CD4-positive, alpha-beta memory T cell (primary cell): ENCODE results near the gene ALKBH5. TPM values are rescaled to one million over a fixed set of nuclear protein-coding genes. Genes with fewer than 3 reads are reported as not detected.

Experiments
- CTCF ChIA-PET: fragments of 350-600 bp; sonication (Branson Sonifier 250); formaldehyde crosslinking; loops from one replicate; lab custom pipeline; 2021; ENCODE audit warnings: inconsistent platforms; ENCODE audit not compliant: partially characterized antibody; lab: Charles Lee
- POLR2A ChIA-PET: fragments of 350-600 bp; sonication (Branson Sonifier 250); formaldehyde crosslinking; loops from one replicate; lab custom pipeline; 2021; ENCODE audit not compliant: partially characterized antibody; lab: Charles Lee
- DNase-seq, 5 donors: peaks; one replicate each; pipeline versions ENCODE4 v3.0.0 to v3.0.0-alpha.2; 2020 to 2022; ENCODE audit warnings: mixed read lengths in 1 of 5
- H3K27ac ChIP-seq: one replicate; pipeline ENCODE4 v1.7.0; 2013; ENCODE audit warnings: low read depth, low read length
- H3K27me3 ChIP-seq: 2 replicates; pipeline ENCODE4 v1.7.0; 2013; ENCODE audit warnings: mild to moderate bottlenecking, low read length, moderate library complexity; ENCODE audit not compliant: insufficient read depth
- H3K36me3 ChIP-seq: 2 replicates; pipeline ENCODE4 v1.7.0; 2013; ENCODE audit warnings: mild to moderate bottlenecking, low read length, moderate library complexity; ENCODE audit not compliant: insufficient read depth
- H3K4me1 ChIP-seq: 2 replicates; pipeline ENCODE4 v1.7.0; 2013; ENCODE audit warnings: mild to moderate bottlenecking, low read length, moderate library complexity; ENCODE audit not compliant: insufficient read depth
- H3K4me3 ChIP-seq, 2 donors: one replicate each; pipeline ENCODE4 v1.7.0; 2013; ENCODE audit warnings: low read length in 2 of 2, mild to moderate bottlenecking in 1 of 2
- H3K9me3 ChIP-seq, 2 donors: one replicate each; pipeline ENCODE4 v1.7.0; 2013; ENCODE audit warnings: low read length in 2 of 2, control low read depth in 1 of 2; ENCODE audit not compliant: control insufficient read depth in 1 of 2
- H3K27ac Mint-ChIP-seq, 7 donors: one replicate each; pipeline ENCODE4 v1.8.0; 2020 to 2021; ENCODE audit warnings: mixed read lengths in 7 of 7, mild to moderate bottlenecking in 6 of 7, inconsistent platforms in 3 of 7, moderate library complexity in 3 of 7
- H3K27me3 Mint-ChIP-seq, 2 donors: one replicate each; pipeline ENCODE4 v1.8.0; 2020 to 2021; ENCODE audit warnings: mixed read lengths in 2 of 2
- H3K36me3 Mint-ChIP-seq, 2 donors: one replicate each; pipeline ENCODE4 v1.8.0; 2020 to 2021; ENCODE audit warnings: mixed read lengths in 2 of 2, inconsistent platforms in 1 of 2, mild to moderate bottlenecking in 1 of 2
- H3K4me1 Mint-ChIP-seq, 4 donors: one replicate each; pipeline ENCODE4 v1.8.0; 2020 to 2021; ENCODE audit warnings: mixed read lengths in 4 of 4, mild to moderate bottlenecking in 1 of 4
- H3K4me3 Mint-ChIP-seq, 8 donors: one replicate each; pipeline ENCODE4 v1.8.0; 2020 to 2021; ENCODE audit warnings: mixed read lengths in 8 of 8, mild to moderate bottlenecking in 7 of 8, moderate library complexity in 6 of 8, inconsistent platforms in 3 of 8
- H3K9me3 Mint-ChIP-seq, 8 donors: one replicate each; pipeline ENCODE4 v1.8.0; 2020 to 2021; ENCODE audit warnings: mixed read lengths in 8 of 8, mild to moderate bottlenecking in 5 of 8, inconsistent platforms in 3 of 8, moderate library complexity in 1 of 8
- intact Hi-C: fragments of 100-400 bp; cut with micrococcal nuclease; formaldehyde crosslinking; loops from one replicate; pipeline ENCODE4 v1.15.1; 2023
- polyA plus RNA-seq, 2 donors: library from polyadenylated mRNA; unstranded; fragments of 300-500 nt; fragmentation: Illumina TruSeq; gene quantifications; one replicate each; pipeline ENCODE4 v1.2.3, GENCODE V29; 2021
- total RNA-seq, 2 experiments: library from RNA; stranded (reverse); gene quantifications; one replicate each; pipeline ENCODE4 v1.2.3, GENCODE V29; 2021

ALKBH5 gene
- total and polyA plus RNA-seq, 4 experiments from 2014 or later = 119 to 132 (median 123) TPM

DNA sequence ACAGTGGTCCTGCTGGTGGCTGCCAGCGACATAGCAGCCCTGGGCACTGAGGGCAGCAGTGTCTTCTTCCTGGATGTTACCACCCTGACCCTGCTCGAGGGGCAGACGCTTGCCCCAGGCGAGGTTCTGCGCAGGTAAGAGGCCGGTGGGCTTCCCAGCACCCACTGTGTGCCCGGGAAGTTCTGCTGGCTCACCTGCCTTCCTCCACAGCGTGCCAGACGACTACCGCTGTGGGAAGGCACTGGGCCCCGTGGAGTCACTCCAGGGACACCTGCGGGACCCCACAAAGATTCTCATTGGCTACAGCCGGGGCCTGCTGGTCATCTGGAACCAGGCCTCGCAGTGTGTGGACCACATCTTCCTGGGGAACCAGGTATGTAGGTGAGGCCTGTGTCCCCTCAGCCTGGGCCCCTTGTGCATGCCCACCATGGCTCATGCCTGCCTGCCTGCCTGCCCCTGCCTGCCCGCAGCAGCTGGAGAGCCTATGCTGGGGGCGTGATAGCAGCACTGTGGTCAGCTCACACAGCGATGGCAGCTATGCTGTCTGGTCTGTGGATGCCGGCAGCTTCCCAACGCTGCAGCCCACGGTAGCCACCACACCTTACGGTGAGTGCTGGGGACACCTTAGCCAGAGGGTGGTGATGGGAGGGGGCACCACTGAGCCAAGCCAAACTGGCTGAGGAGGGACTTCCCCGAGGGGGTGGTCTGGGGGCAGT is 50.3 kb downstream of the ALKBH5 start:
- H3K36me3 ChIP-seq = peaks cover 12% of the 10 kb centered on the region
- H3K4me1 ChIP-seq = no peaks in the 10 kb centered on the region
- no peak overlapping the region for H3K27ac Mint-ChIP-seq
- peaks cover 0 to 35% of the 10 kb centered on the region in 2 donors for H3K36me3 Mint-ChIP-seq
- H3K4me3 ChIP-seq = no peak overlapping the region
- H3K4me1 Mint-ChIP-seq = peaks cover 0 to 4% (median under 1%) of the 10 kb centered on the region in 4 donors
- peak in 1 of 5 donors; percentile 2 for DNase-seq
- H3K9me3 ChIP-seq = no peaks in the 10 kb centered on the region
- ChIA-PET CTCF (no interaction called here), POLR2A (interaction anchor here (1.0 kb wide), 1 partner anchor 9 kb away, joined by 3 read pairs; the partner anchor contains the start of gene LLGL1)
- no peak overlapping the region for H3K27ac ChIP-seq
- H3K27me3 ChIP-seq = no peaks in the 10 kb centered on the region
- peaks cover 0 to 2% (median 0%) of the 10 kb centered on the region in 8 donors for H3K9me3 Mint-ChIP-seq
- H3K4me3 Mint-ChIP-seq = no peak overlapping the region
- intact Hi-C loops = no loop called here
- H3K27me3 Mint-ChIP-seq = no peaks in the 10 kb centered on the region

DNA sequence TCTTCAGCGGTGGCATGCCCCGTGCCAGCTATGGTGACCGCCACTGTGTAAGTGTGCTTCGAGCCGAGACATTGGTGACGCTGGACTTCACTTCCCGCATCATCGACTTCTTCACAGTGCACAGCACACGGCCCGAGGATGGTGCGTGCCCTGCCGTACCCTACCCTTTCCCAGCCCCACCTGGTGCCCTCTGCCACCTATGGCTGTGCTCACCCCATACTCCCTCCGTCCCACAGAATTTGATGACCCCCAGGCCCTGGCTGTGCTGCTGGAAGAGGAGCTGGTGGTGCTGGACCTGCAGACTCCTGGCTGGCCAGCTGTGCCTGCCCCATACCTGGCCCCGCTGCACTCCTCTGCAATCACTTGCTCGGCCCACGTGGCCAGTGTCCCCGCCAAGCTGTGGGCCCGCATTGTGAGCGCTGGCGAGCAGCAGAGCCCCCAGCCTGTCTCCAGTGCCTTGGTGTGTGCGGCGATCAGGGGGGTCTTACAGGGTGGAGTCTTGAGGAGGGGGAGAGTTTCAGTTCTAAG is 51.3 kb downstream of the ALKBH5 start:
- H3K9me3 ChIP-seq = no peaks in the 10 kb centered on the region
- no peak overlapping the region for H3K4me3 Mint-ChIP-seq
- no peak overlapping the region for H3K27ac ChIP-seq
- H3K27me3 ChIP-seq = no peaks in the 10 kb centered on the region
- intact Hi-C loops = no loop called here
- no peaks in the 10 kb centered on the region for H3K27me3 Mint-ChIP-seq
- peak in 1 of 5 donors; percentile 9 for DNase-seq
- peaks cover 0 to 43% of the 10 kb centered on the region in 2 donors for H3K36me3 Mint-ChIP-seq
- no peak overlapping the region for H3K4me3 ChIP-seq
- H3K27ac Mint-ChIP-seq = peak overlapping the region in 1 of 7 donors; percentile 50
- H3K9me3 Mint-ChIP-seq = peaks cover 0 to 2% (median 0%) of the 10 kb centered on the region in 8 donors
- CTCF ChIA-PET = no interaction called here
- H3K36me3 ChIP-seq = peaks cover 12% of the 10 kb centered on the region
- H3K4me1 Mint-ChIP-seq = peaks cover 0 to 4% (median 0%) of the 10 kb centered on the region in 4 donors
- no peaks in the 10 kb centered on the region for H3K4me1 ChIP-seq
- POLR2A ChIA-PET = interaction anchor here (1.0 kb wide), 1 partner anchor 10 kb away, joined by 3 read pairs; the partner anchor contains the start of gene LLGL1

- peaks cover 12% of the 10 kb centered on the region for H3K36me3 ChIP-seq
- peaks cover 0 to 4% (median 0%) of the 10 kb centered on the region in 4 donors for H3K4me1 Mint-ChIP-seq
- ChIA-PET POLR2A (no interaction called here), CTCF (no interaction called here)
- intact Hi-C loops = no loop called here
- H3K4me3 Mint-ChIP-seq = no peak overlapping the region
- peak in 1 of 5 donors; percentile 5 for DNase-seq
- H3K36me3 Mint-ChIP-seq = peaks cover 0 to 47% of the 10 kb centered on the region in 2 donors
- H3K27ac ChIP-seq = no peak overlapping the region
- no peaks in the 10 kb centered on the region for H3K9me3 ChIP-seq
- H3K4me3 ChIP-seq = no peak overlapping the region
- H3K4me1 ChIP-seq = no peaks in the 10 kb centered on the region
- H3K9me3 Mint-ChIP-seq = peaks cover 0 to 2% (median 0%) of the 10 kb centered on the region in 8 donors
- no peaks in the 10 kb centered on the region for H3K27me3 ChIP-seq
- H3K27me3 Mint-ChIP-seq = no peaks in the 10 kb centered on the region
- peak overlapping the region in 2 of 7 donors; percentile 46 to 80 for H3K27ac Mint-ChIP-seq
Observed at GRCh38 chr17:18235743-18236256, 52.2 kb downstream of the ALKBH5 start.

- POLR2A ChIA-PET = no interaction called here
- peaks cover 0 to 51% of the 10 kb centered on the region in 2 donors for H3K36me3 Mint-ChIP-seq
- DNase-seq = no peak
- H3K27ac ChIP-seq = no peak overlapping the region
- peaks cover 0 to 2% (median 0%) of the 10 kb centered on the region in 8 donors for H3K9me3 Mint-ChIP-seq
- no peaks in the 10 kb centered on the region for H3K9me3 ChIP-seq
- CTCF ChIA-PET = no interaction called here
- H3K27me3 ChIP-seq = no peaks in the 10 kb centered on the region
- no peak overlapping the region for H3K4me3 ChIP-seq
- H3K4me1 Mint-ChIP-seq = peaks cover 0 to 4% (median 0%) of the 10 kb centered on the region in 4 donors
- H3K4me3 Mint-ChIP-seq = no peak overlapping the region
- intact Hi-C loops = no loop called here
- peak overlapping the region in 1 of 7 donors; percentile 59 for H3K27ac Mint-ChIP-seq
- no peaks in the 10 kb centered on the region for H3K4me1 ChIP-seq
- peaks cover 12% of the 10 kb centered on the region for H3K36me3 ChIP-seq
- no peaks in the 10 kb centered on the region for H3K27me3 Mint-ChIP-seq
Observed at GRCh38 chr17:18236494-18236893, 52.9 kb downstream of the ALKBH5 start.

GRCh38 chr17:18237461-18237860 is 53.8 kb downstream of the ALKBH5 start:
- H3K27ac ChIP-seq = no peak overlapping the region
- no peak overlapping the region for H3K4me3 ChIP-seq
- DNase-seq = no peak
- H3K4me1 ChIP-seq = no peaks in the 10 kb centered on the region
- ChIA-PET CTCF (no interaction called here), POLR2A (no interaction called here)
- H3K36me3 ChIP-seq = peaks cover 12% of the 10 kb centered on the region
- no peaks in the 10 kb centered on the region for H3K27me3 ChIP-seq
- peaks cover 0 to 53% of the 10 kb centered on the region in 2 donors for H3K36me3 Mint-ChIP-seq
- H3K27me3 Mint-ChIP-seq = no peaks in the 10 kb centered on the region
- no peak overlapping the region for H3K27ac Mint-ChIP-seq
- intact Hi-C loops = no loop called here
- H3K4me1 Mint-ChIP-seq = peaks cover 0 to 4% (median 0%) of the 10 kb centered on the region in 4 donors
- peaks cover 0 to 2% (median 0%) of the 10 kb centered on the region in 8 donors for H3K9me3 Mint-ChIP-seq
- H3K9me3 ChIP-seq = no peaks in the 10 kb centered on the region
- no peak overlapping the region for H3K4me3 Mint-ChIP-seq

GRCh38 chr17:18238299-18238698 is 54.7 kb downstream of the ALKBH5 start:
- H3K4me3 ChIP-seq = no peak overlapping the region
- no peak overlapping the region for H3K27ac ChIP-seq
- Mint-ChIP-seq H3K9me3 (peaks cover 0 to 2% (median 0%) of the 10 kb centered on the region in 8 donors), H3K36me3 (peaks cover 0 to 57% of the 10 kb centered on the region in 2 donors), H3K27me3 (no peaks in the 10 kb centered on the region), H3K27ac (no peak overlapping the region), H3K4me1 (peaks cover 0 to 4% (median 0%) of the 10 kb centered on the region in 4 donors), H3K4me3 (no peak overlapping the region)
- H3K36me3 ChIP-seq = peaks cover 9% of the 10 kb centered on the region
- POLR2A ChIA-PET = no interaction called here
- intact Hi-C loops = no loop called here
- no peak for DNase-seq
- no peaks in the 10 kb centered on the region for H3K27me3 ChIP-seq
- H3K9me3 ChIP-seq = no peaks in the 10 kb centered on the region
- CTCF ChIA-PET = no interaction called here
- H3K4me1 ChIP-seq = no peaks in the 10 kb centered on the region

- Mint-ChIP-seq H3K4me1 (peaks cover 0 to 4% (median 0%) of the 10 kb centered on the region in 4 donors), H3K27me3 (no peaks in the 10 kb centered on the region), H3K27ac (peak overlapping the region in 1 of 7 donors; percentile 47), H3K4me3 (no peak overlapping the region), H3K36me3 (peaks cover 2 to 55% of the 10 kb centered on the region in 2 donors), H3K9me3 (peaks cover 0 to 2% (median 0%) of the 10 kb centered on the region in 8 donors)
- H3K27me3 ChIP-seq = no peaks in the 10 kb centered on the region
- POLR2A ChIA-PET = no interaction called here
- intact Hi-C loops = no loop called here
- H3K4me1 ChIP-seq = no peaks in the 10 kb centered on the region
- peaks cover 6% of the 10 kb centered on the region for H3K36me3 ChIP-seq
- no peak overlapping the region for H3K27ac ChIP-seq
- no peaks in the 10 kb centered on the region for H3K9me3 ChIP-seq
- H3K4me3 ChIP-seq = no peak overlapping the region
- CTCF ChIA-PET = no interaction called here
- DNase-seq = no peak
Observed at GRCh38 chr17:18240449-18240848, 56.8 kb downstream of the ALKBH5 start.
